K562 (cell line): ENCODE data around the gene ITPKB. TPM values are rescaled to one million over a fixed set of nuclear protein-coding genes. Genes with fewer than 3 reads are reported as not detected.

Experiments
- ATAC-seq: fragments of 200-7000 bp; cut with Tn5 transposase; 3 replicates; pipeline ENCODE4 v1.9.1; 2020; ENCODE audit warnings: moderate library complexity
- BruUV-seq: library from RNA; stranded (reverse); fragments of 400-500 nt; replicated peaks from 2 replicates; lab custom pipeline; 2021; lab: Mats Ljungman, UMichigan
- CTCF ChIA-PET: fragments of 300-600 bp; formaldehyde crosslinking; extraction: SDS; loops from one replicate; lab custom pipeline; 2021; ENCODE audit warnings: low intra/inter-chr PET ratio; lab: Yijun Ruan, JAX
- POLR2A ChIA-PET: fragments of 300-600, 350-650 bp; sonication (Branson Sonifier 250); formaldehyde crosslinking; extraction: SDS; loops from one replicate; lab custom pipeline; 2021; ENCODE audit warnings: antibody characterized with exemption, inconsistent platforms; lab: Yijun Ruan, JAX
- DNase-seq, 4 experiments: peaks; one replicate each; pipeline versions ENCODE4 v3.0.0 to v3.0.0-alpha.2; 2011 to 2018; ENCODE audit warnings: low spot score in 3 of 4, mixed read lengths in 3 of 4; ENCODE audit errors: extremely low read depth in 1 of 4
- FAIRE-seq: peaks from 2 replicates; lab custom pipeline; 2011; peaks lifted over from hg19 to GRCh38; lab: Jason Lieb, UNC
- H2AFZ ChIP-seq: 2 replicates; pipeline ENCODE4 v1.6.0; 2011; ENCODE audit warnings: low read depth, low read length, control low read depth, inconsistent platforms
- H3K27ac ChIP-seq: fragments of 200-600 bp; 3 replicates; pipeline ENCODE4 v1.8.0; 2011; ENCODE audit warnings: low read depth, mild to moderate bottlenecking, control low read depth, inconsistent platforms, low read length, moderate library complexity, mixed read lengths; ENCODE audit errors: extremely low read depth
- H3K27me3 ChIP-seq, 2 experiments: fragments of 300-600 bp in 1 of 2; 2 replicates in 1 of 2; 3 replicates in 1 of 2; pipeline versions ENCODE4 v1.6.0 to v1.8.0; 2011; ENCODE audit warnings: inconsistent platforms in 2 of 2, low read length in 2 of 2, mild to moderate bottlenecking in 1 of 2, mixed read lengths in 1 of 2, moderate library complexity in 1 of 2; ENCODE audit not compliant: control insufficient read depth in 2 of 2, insufficient read depth in 2 of 2
- H3K36me3 ChIP-seq: fragments of 300-600 bp; 3 replicates; pipeline ENCODE4 v1.8.0; 2011; ENCODE audit warnings: mild to moderate bottlenecking, low read length, inconsistent platforms; ENCODE audit not compliant: control insufficient read depth, insufficient read depth
- H3K4me1 ChIP-seq, 2 experiments: fragments of 200-600 bp in 1 of 2; replicated peaks in 1 of 2; 2 replicates in 1 of 2; 3 replicates in 1 of 2; pipeline versions ENCODE4 v1.5.1 to v1.8.0; 2011; ENCODE audit warnings: inconsistent platforms in 2 of 2, low read length in 2 of 2, mild to moderate bottlenecking in 1 of 2, mixed read lengths in 1 of 2, moderate library complexity in 1 of 2; ENCODE audit not compliant: control insufficient read depth in 2 of 2, insufficient read depth in 2 of 2
- H3K4me2 ChIP-seq: 2 replicates; pipeline ENCODE4 v1.6.1; 2011; ENCODE audit warnings: low read length, control low read depth, inconsistent platforms, mixed read lengths; ENCODE audit not compliant: insufficient read depth
- H3K4me3 ChIP-seq: fragments of 200-600 bp; sonication (generic), shearing (Covaris generic); 2 replicates; pipeline ENCODE4 v1.5.1; 2016; ENCODE audit warnings: control low read depth, inconsistent platforms
- H3K79me2 ChIP-seq: fragments of 200-600 bp; 3 replicates; pipeline ENCODE4 v1.8.0; 2011; ENCODE audit warnings: low read length, inconsistent platforms; ENCODE audit not compliant: control insufficient read depth, insufficient read depth
- H3K9ac ChIP-seq, 2 experiments: 2 replicates each; pipeline versions ENCODE4 v1.6.0 to v1.6.1; 2011; ENCODE audit warnings: low read depth in 2 of 2, low read length in 2 of 2, control low read depth in 1 of 2, inconsistent platforms in 1 of 2, mild to moderate bottlenecking in 1 of 2, mixed read lengths in 1 of 2; ENCODE audit not compliant: insufficient read depth in 1 of 2
- H3K9me1 ChIP-seq: one replicate; pipeline ENCODE4 v1.6.0; 2011; ENCODE audit warnings: inconsistent platforms, mild to moderate bottlenecking, low read length, moderate library complexity; ENCODE audit not compliant: control insufficient read depth, insufficient read depth
- H3K9me3 ChIP-seq: replicated peaks from 2 replicates; pipeline ENCODE4 v1.5.1; 2011; ENCODE audit warnings: low read depth, low read length, inconsistent platforms; ENCODE audit not compliant: control insufficient read depth, insufficient read depth
- H4K20me1 ChIP-seq: replicated peaks from 2 replicates; pipeline ENCODE4 v1.6.1; 2011; ENCODE audit warnings: low read length, inconsistent platforms, mixed read lengths; ENCODE audit not compliant: control insufficient read depth, insufficient read depth
- CBX2 ChIP-seq: fragments of 200-600 bp; sonication (generic); IDR thresholded peaks from one replicate; pipeline ENCODE4 v1.6.1; 2012; ENCODE audit warnings: mild to moderate bottlenecking, low read length, inconsistent platforms; ENCODE audit not compliant: insufficient read depth, poor library complexity, severe bottlenecking
- CBX8 ChIP-seq: fragments of 200-600 bp; sonication (generic); IDR thresholded peaks from 2 replicates; pipeline ENCODE4 v1.6.1; 2012; ENCODE audit warnings: borderline replicate concordance, mixed run types, low read depth, mild to moderate bottlenecking, moderate library complexity, mixed read lengths, low read length, control low read depth, inconsistent platforms; ENCODE audit not compliant: poor library complexity, severe bottlenecking; ENCODE audit errors: extremely low read depth
- ERF ChIP-seq: fragments of 450-650 bp; formaldehyde crosslinking; IDR thresholded peaks from 2 replicates; pipeline ENCODE4 v1.4.0; 2020; ENCODE audit warnings: mild to moderate bottlenecking, mixed read lengths
- HDGF ChIP-seq: fragments of 450-650 bp; IDR thresholded peaks from 2 replicates; pipeline ENCODE4 v1.6.1; 2016
- MCM3 ChIP-seq: fragments of 450-650 bp; IDR thresholded peaks from 2 replicates; pipeline ENCODE4 v1.6.1; 2016
- NCOA1 ChIP-seq: fragments of 450-650 bp; IDR thresholded peaks from 2 replicates; pipeline ENCODE4 v1.6.1; 2016; ENCODE audit warnings: low read depth
- PHTF2 ChIP-seq: fragments of 250-450 bp; sonication (Bioruptor Pico); IDR thresholded peaks from 2 replicates; pipeline ENCODE4 v1.5.0; 2021; ENCODE audit warnings: mild to moderate bottlenecking
- POLR2AphosphoS2 ChIP-seq: IDR thresholded peaks from 2 replicates; pipeline ENCODE4 v1.6.1; 2012; ENCODE audit warnings: low read length, improper control_type of control experiment
- RB1 ChIP-seq: fragments of 450-650 bp; IDR thresholded peaks from 2 replicates; pipeline ENCODE4 v1.6.1; 2017; ENCODE audit warnings: low read depth, mild to moderate bottlenecking
- ZNF717 ChIP-seq: fragments of 250-450 bp; sonication (Bioruptor Pico); IDR thresholded peaks from 2 replicates; pipeline ENCODE4 v1.5.0; 2021
- WGBS: fragments of 100-300 bp; shearing (Covaris generic); methylation state at CpG from one replicate; pipeline ENCODE4 v1.1.6; 2016; ENCODE audit warnings: low coverage, mixed read lengths; ENCODE audit not compliant: insufficient coverage; ENCODE audit errors: missing lambda C conversion rate; 5-methylcytosine and 5-hydroxymethylcytosine counted together
- in situ Hi-C: fragments of 300-500 bp; cut with MboI; formaldehyde crosslinking; loops from 4 replicates; pipeline ENCODE4 v1.15.0; 2018; ENCODE audit warnings: inconsistent platforms, mixed read lengths
- intact Hi-C: fragments of 100-400 bp; cut with micrococcal nuclease; formaldehyde crosslinking; loops from 2 replicates; pipeline ENCODE4 v1.14.2; 2022
- polyA plus RNA-seq, 8 experiments: library from polyadenylated mRNA; depleted of rRNA in 4 of 8; stranded (reverse) in 5 of 8; unstranded in 3 of 8; fragments of >200 nt; fragmentation: Nextera tagmentation in 2 of 8; fragmentation: Illumina TruSeq in 1 of 8; extraction: Ambion mirVana in 2 of 8; extraction: Trizol in 1 of 8; gene quantifications; 2 replicates each; pipeline versions ENCODE4 v1.2.1 to v1.2.3, GENCODE V29; 2011 to 2014; ENCODE audit warnings: inconsistent platforms in 1 of 8, missing spikeins in 1 of 8
- total RNA-seq, 7 experiments: library from RNA; depleted of rRNA in 6 of 7; stranded (reverse); fragments of >200 nt in 6 of 7; fragmentation: Illumina TruSeq in 2 of 7; extraction: Trizol in 2 of 7; gene quantifications; 2 replicates each; pipeline versions ENCODE4 v1.2.1 to v1.2.3, GENCODE V29; 2011 to 2021; ENCODE audit warnings: low replicate concordance in 1 of 7
- TF ChIP-seq, protein P1 (sequence below): fragments of 250-450 bp; sonication (Bioruptor Pico); IDR thresholded peaks from 2 replicates; pipeline ENCODE4 v1.5.0; 2022; ENCODE audit warnings: mild to moderate bottlenecking

The ITPKB gene
- total and polyA plus RNA-seq, 9 of the 15 experiments (the other 6 are each of a cell fraction or from before 2014, with no cell fraction given), result 0.01 to 0.22 TPM; not detected in 7

DNA sequence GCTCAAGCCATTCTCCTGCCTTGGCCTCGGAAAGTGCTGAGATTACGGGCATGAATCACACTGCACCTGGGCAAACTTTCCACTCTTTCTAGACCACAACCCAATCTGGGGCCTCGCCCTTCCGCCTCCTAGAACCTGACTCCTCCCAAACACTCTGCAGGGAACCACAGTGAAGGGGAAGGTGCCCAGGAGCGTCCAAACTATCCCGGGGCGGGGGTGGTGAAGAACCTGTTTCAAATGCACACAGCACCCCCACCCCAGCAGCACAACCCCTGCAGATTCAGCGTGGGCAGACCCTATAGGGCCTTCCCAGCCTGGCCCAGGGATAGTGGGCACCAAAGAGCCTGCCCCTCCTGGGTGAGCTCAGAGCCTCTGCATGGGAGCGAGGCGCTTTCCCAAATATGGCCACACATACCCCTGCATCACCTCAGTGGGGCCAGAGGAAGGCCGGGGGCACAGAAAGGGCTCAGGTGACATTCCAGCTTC is 103.6 kb downstream of the ITPKB start:
- no peaks in the 10 kb centered on the region for H3K79me2 ChIP-seq
- ATAC-seq (no peak), FAIRE-seq (no peak)
- no peak overlapping the region for H3K9ac ChIP-seq
- intact Hi-C loops (loop anchor here (5.0 kb wide), 1 partner anchor 42 kb away; no protein-coding TSS in a partner anchor), in situ Hi-C loops (loop anchor here (5.0 to 10.0 kb wide), 3 partner anchors 192 to 1319 kb away; no protein-coding TSS in a partner anchor)
- H3K4me3 ChIP-seq, result no peak overlapping the region
- H3K4me1 ChIP-seq, result peaks cover 0 to 20% of the 10 kb centered on the region in 2 experiments; a peak in 2 of 5 replicates
- peaks cover 35 to 81% of the 10 kb centered on the region in 2 experiments for H3K27me3 ChIP-seq
- no peak overlapping the region for H3K4me2 ChIP-seq
- POLR2A ChIA-PET, result interaction anchor here (0.6 to 1.1 kb wide), 3 partner anchors 9 to 189 kb away, joined by 3 to 6 read pairs (median 3); no protein-coding TSS in a partner anchor
- 0 out of 2 replicates have a peak, but pooled peaks cover 10% of the 10 kb centered on the region for H4K20me1 ChIP-seq
- H3K9me1 ChIP-seq, result no peaks in the 10 kb centered on the region
- H3K9me3 ChIP-seq, result no peaks in the 10 kb centered on the region
- no TSS peak for BruUV-seq
- TF ChIP-seq NCOA1 (no peak), MCM3 (no peak), CBX8 (no peak), ERF (no peak), PHTF2 (CRISPR knock-in tag) (no peak), POLR2AphosphoS2 (no peak), CBX2 (no peak), ZNF717 (CRISPR knock-in tag) (no peak), RB1 (no peak), HDGF (no peak)
- TF ChIP-seq, protein P1, sequence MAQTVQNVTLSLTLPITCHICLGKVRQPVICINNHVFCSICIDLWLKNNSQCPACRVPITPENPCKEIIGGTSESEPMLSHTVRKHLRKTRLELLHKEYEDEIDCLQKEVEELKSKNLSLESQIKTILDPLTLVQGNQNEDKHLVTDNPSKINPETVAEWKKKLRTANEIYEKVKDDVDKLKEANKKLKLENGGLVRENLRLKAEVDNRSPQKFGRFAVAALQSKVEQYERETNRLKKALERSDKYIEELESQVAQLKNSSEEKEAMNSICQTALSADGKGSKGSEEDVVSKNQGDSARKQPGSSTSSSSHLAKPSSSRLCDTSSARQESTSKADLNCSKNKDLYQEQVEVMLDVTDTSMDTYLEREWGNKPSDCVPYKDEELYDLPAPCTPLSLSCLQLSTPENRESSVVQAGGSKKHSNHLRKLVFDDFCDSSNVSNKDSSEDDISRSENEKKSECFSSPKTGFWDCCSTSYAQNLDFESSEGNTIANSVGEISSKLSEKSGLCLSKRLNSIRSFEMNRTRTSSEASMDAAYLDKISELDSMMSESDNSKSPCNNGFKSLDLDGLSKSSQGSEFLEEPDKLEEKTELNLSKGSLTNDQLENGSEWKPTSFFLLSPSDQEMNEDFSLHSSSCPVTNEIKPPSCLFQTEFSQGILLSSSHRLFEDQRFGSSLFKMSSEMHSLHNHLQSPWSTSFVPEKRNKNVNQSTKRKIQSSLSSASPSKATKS (CRISPR knock-in tag), result no peak
- TF ChIP-seq, all 486 proteins: peak for 0
- no peak for DNase-seq
- 4% methylated on average over 11 of the region's 11 CpGs for WGBS
- Histone ChIP-seq H2AFZ (no peak overlapping the region), H3K27ac (no peak overlapping the region), H3K36me3 (no peaks in the 10 kb centered on the region)
- CTCF ChIA-PET, result interaction anchor here (1.1 to 3.6 kb wide), 3 partner anchors 21 to 802 kb away, joined by 3 to 32 read pairs (median 4); no protein-coding TSS in a partner anchor
